Measurements from ENCODE around the gene PALLD. TPM values are rescaled to one million over a fixed set of nuclear protein-coding genes. Genes with fewer than 3 reads are reported as not detected.
A peak's percentile ranks its signal among the peaks of the same experiment; 100 is the strongest.
"Not testable (repeated sequence)": the region's sequence is repeated elsewhere in the genome, so short reads cannot be mapped to it uniquely, and the experiment has no call there.

PALLD gene
- 104 TPM for total RNA-seq

DNA sequence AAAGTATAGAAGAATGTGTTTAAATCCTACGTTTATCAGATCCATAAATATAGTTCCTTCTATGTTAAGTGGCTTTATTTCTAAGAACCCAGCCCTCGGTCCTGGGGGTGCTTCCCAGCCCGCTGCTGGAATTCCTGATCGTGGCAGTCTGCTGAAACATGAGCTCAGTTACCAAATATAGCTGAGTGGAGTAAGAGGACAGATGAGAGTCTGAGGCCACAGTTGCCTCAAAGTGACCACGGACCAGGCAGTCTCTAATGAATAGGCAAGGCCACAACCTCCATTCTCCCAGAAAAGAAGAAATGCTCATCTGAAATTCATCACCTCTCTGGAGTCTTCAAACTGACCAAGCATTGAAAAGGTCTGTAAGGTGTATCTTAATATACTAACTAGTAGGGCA, at the start of gene PALLD:
PALLD (plus strand) TSS at position 219 of the 400 bp plus-strand sequence.
- DNase-seq (ENCODE audit: low spot score), result no peak
- ATAC-seq, result no peak
- intact Hi-C loops (cut with DNase I), result no loop called here

DNA sequence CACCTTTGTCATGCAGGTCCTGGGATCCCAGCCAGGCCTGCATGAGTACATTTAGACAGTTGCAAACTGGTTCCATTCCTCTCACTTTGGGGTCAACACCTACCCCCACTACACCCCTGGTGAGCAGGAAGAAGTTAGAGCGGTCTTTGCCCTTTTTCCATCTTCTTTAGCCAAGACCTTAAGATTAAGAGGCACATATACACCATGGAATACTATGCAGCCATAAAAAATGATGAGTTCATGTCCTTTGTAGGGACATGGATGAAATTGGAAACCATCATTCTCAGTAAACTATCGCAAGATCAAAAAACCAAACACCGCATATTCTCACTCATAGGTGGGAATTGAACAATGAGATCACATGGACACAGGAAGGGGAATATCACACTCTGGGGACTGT, 47.8 kb upstream of the PALLD start:
- ATAC-seq; DNase-seq (ENCODE audit: low spot score); intact Hi-C loops (cut with DNase I): not testable (repeated sequence)

DNA sequence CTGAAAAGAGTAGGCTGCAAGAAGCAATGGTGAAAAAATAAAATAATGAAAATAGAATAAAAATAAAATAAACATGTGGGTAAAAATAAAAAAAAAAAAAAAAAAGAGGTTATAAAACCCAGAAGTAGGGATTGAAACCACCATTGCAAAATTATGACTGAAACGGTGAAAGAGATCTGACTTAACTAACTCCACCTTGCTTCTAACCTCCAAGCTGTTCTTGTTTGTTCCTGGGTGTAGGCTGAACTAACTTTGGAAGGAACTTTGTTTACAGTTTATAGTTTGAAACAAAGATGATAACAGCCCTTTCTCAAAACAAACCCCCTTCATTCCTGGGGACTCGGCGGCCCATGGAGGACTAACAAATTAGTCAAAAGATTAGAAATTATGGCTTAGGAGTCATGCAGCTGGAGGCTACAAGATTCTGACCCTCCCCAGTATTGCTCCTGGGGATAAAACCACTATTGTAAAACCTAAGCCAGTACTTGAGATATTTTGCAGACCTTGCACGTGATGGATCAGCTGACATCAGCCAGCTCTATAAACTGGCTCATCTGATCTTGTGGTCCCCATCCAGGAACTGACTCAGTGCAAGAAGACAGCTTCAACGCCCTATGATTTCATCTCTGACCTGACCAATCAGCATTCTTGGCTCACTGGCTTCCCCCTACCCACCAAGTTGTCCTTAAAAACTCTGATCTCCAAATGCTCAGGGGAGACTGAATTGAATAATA, 47.0 kb upstream of the PALLD start:
- intact Hi-C loops (cut with DNase I), result no loop called here
- DNase-seq (ENCODE audit: low spot score) (no peak), ATAC-seq (no peak)

- ATAC-seq (no peak), DNase-seq (ENCODE audit: low spot score) (no peak)
- intact Hi-C loops (cut with DNase I), result no loop called here
Observed at GRCh38 chr4:168451331-168451730, 45.5 kb upstream of the PALLD start.

- ATAC-seq, result no peak
- intact Hi-C loops (cut with DNase I), result no loop called here
Observed at GRCh38 chr4:168451744-168452390, 45.0 kb upstream of the PALLD start.

DNA sequence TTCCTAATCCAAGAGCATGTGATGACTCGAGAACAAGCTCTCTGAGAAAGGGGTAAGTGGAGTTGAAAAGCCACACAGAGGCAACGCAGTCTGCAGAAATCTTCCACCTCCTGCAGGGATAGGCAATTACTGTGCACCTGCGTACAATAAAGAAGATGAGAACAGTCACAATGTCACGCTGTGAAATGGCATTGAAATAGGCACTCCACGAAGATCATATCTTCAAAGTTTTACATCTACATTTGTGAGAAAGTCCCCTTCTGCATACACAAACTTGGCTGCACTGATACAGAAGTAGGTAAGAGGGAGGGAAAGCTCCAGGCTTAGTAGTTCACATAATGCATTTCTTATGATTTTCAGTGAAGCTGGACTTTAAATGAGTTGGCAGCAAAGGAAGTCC, 43.7 kb upstream of the PALLD start:
- intact Hi-C loops (cut with DNase I), result no loop called here
- DNase-seq (ENCODE audit: low spot score), result no peak

More at GRCh38 chr4:168451744-168452390, 45.0 kb upstream of the PALLD start:
- DNase-seq (ENCODE audit: low spot score), result no peak

DNA sequence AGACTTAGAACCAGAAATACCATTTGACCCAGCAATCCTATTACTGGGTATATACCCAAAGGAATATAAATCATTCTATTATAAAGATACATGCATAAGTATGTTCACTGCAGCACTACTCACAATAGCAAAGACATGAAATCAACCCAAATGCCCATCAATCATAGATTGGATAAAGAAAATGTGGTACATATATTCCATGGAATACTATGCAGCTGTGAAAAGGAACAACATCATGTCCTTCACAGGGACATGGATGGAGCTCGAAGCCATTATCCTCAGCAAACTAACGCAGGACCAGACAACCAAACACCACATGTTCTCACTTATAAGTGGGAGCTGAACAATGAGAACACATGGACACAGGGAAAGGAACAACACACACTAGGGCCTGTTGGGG, 38.6 kb upstream of the PALLD start:
- ATAC-seq; DNase-seq (ENCODE audit: low spot score); intact Hi-C loops (cut with DNase I): not testable (repeated sequence)

More for the DNA sequence above, 43.7 kb upstream of the PALLD start:
- ATAC-seq, result no peak

GRCh38 chr4:168461821-168462220, 35.0 kb upstream of the PALLD start:
- ATAC-seq, result no peak
- intact Hi-C loops (cut with DNase I), result no loop called here
- no peak for DNase-seq (ENCODE audit: low spot score)

DNA sequence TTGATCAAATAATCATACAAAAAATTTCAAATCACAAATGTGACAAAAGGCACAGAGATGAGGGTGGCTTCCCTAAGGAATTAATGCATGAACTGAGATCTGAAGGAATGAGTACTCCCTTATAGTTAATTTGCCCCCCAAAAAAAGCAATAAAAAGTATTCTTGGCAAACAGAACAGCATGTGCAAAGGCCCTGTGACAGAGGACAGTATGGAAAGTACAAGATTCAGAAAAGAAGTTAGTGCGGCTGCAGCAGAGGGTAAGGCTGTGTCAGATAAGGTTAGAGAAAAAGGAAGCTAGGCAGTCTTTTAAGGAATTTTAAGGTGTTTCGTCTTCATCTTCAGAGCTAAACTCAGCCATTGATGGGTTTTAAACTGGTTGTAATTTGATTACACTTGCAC, 23.9 kb upstream of the PALLD start:
- intact Hi-C loops (cut with DNase I), result no loop called here
- DNase-seq (ENCODE audit: low spot score), result no peak
- ATAC-seq, result no peak

- no peak for ATAC-seq
- no peak for DNase-seq (ENCODE audit: low spot score)
- intact Hi-C loops (cut with DNase I), result no loop called here
Observed at GRCh38 chr4:168474660-168475320, 22.1 kb upstream of the PALLD start.

- ATAC-seq (no peak), DNase-seq (ENCODE audit: low spot score) (no peak)
- intact Hi-C loops (cut with DNase I), result no loop called here
Observed at GRCh38 chr4:168475745-168476144, 21.1 kb upstream of the PALLD start.

DNA sequence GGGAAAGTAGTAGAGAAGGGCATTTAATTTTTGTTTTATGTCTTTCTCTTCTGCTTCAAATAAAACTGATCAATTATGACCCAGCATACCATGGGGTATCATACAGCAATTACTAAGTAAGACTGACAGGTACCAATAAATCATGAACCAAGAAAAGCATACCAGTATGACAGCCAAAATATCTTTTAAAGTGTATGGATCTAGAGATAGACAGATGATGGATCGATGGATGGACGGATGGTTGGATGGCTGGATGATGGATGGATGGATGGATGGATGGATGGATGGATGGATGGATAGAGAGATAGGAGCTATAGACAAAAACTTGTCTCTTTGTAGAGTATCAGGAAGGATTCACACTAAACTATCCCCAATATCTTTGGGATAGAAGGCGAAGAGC, 18.0 kb upstream of the PALLD start:
- DNase-seq (ENCODE audit: low spot score) (no peak), ATAC-seq (no peak)
- intact Hi-C loops (cut with DNase I), result no loop called here

GRCh38 chr4:168480931-168481611, 15.8 kb upstream of the PALLD start:
- no peak for DNase-seq (ENCODE audit: low spot score)
- peak; percentile 80 for ATAC-seq
- intact Hi-C loops (cut with DNase I), result no loop called here

DNA sequence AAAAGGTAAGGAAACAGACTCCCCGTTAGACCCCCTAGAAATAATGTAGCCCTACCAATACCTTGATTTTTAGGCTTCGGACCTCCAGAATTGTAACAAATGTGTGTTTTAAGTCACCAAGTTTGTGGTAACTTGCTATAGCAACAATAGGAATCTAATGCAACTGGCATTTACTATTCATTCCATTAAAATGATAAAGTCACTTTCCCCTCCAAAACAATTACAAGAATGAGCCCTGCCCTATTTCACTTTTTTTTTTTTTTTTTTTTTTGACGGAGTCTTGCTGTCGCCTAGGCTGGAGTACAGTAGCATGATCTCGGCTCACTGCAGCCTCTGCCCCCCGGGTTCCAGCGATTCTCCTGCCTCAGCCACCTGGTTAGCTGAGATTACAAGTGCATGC, 13.0 kb upstream of the PALLD start:
- intact Hi-C loops (cut with DNase I), result no loop called here
- ATAC-seq, result no peak
- no peak for DNase-seq (ENCODE audit: low spot score)

DNA sequence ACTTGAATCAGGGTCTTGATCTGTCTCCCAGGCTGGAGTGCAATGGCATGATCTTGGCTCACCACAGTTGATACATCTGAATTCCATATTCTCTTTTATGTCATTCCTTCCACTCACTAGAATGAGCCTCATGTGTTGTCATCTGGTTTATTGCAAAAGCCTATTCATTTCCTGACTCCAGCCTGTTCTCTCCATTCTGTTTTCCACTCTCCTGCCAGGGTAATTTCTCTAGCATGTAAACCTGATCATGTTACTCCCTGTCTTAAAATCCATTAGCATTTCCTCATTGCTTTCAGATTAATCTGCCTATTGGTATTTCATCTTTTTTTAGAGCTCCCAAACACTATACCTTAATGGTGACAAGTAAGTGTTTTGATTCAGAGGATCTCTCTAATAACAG, 12.2 kb upstream of the PALLD start:
- intact Hi-C loops (cut with DNase I), result no loop called here
- DNase-seq (ENCODE audit: low spot score) (no peak), ATAC-seq (no peak)

- ATAC-seq, result no peak
- no peak for DNase-seq (ENCODE audit: low spot score)
- intact Hi-C loops (cut with DNase I), result no loop called here
Observed at GRCh38 chr4:168485156-168485910, 11.5 kb upstream of the PALLD start.

GRCh38 chr4:168486912-168487281, 10.0 kb upstream of the PALLD start:
- DNase-seq (ENCODE audit: low spot score), result no peak
- ATAC-seq, result no peak
- intact Hi-C loops (cut with DNase I), result no loop called here

GRCh38 chr4:168487282-168488035, 9.4 kb upstream of the PALLD start:
- intact Hi-C loops (cut with DNase I), result no loop called here
- no peak for ATAC-seq
- DNase-seq (ENCODE audit: low spot score), result no peak
